ENCODE results near the gene TBKBP1.

Gene TBKBP1

GRCh38 chr17:47720754-47721533 lies 27.0 kb downstream of the TBKBP1 start:
- no peak for TF ChIP-seq CTCF (conservative IDR thresholded peaks at IDR 0.05; ENCODE audit: low read depth, low read length)
- no peak for DNase-seq (ENCODE audit: low read depth)

GRCh38 chr17:47721725-47722124 lies 27.8 kb downstream of the TBKBP1 start:
- H3K4me3 ChIP-seq (ENCODE audit: low read length): no peak overlapping the region
- no peak for TF ChIP-seq CTCF (conservative IDR thresholded peaks at IDR 0.05; ENCODE audit: low read depth, low read length)
- no peak for DNase-seq (ENCODE audit: low read depth)

More at GRCh38 chr17:47720754-47721533, 27.0 kb downstream of the TBKBP1 start:
- no peak overlapping the region for H3K4me3 ChIP-seq (ENCODE audit: low read length)

GRCh38 chr17:47724705-47725104 lies 30.7 kb downstream of the TBKBP1 start:
- TF ChIP-seq CTCF (conservative IDR thresholded peaks at IDR 0.05; ENCODE audit: low read depth, low read length): no peak
- H3K4me3 ChIP-seq (ENCODE audit: low read length): no peak overlapping the region
- no peak for DNase-seq (ENCODE audit: low read depth)

- no peak for DNase-seq (ENCODE audit: low read depth)
- TF ChIP-seq CTCF (conservative IDR thresholded peaks at IDR 0.05; ENCODE audit: low read depth, low read length): peak; percentile 13
- no peak overlapping the region for H3K4me3 ChIP-seq (ENCODE audit: low read length)
Observed at GRCh38 chr17:47725446-47726111, 31.6 kb downstream of the TBKBP1 start.

GRCh38 chr17:47726796-47727703 lies 33.1 kb downstream of the TBKBP1 start:
- DNase-seq (ENCODE audit: low read depth): no peak
- TF ChIP-seq CTCF (conservative IDR thresholded peaks at IDR 0.05; ENCODE audit: low read depth, low read length): no peak
- no peak overlapping the region for H3K4me3 ChIP-seq (ENCODE audit: low read length)

GRCh38 chr17:47727704-47728036 lies 33.7 kb downstream of the TBKBP1 start:
- DNase-seq (ENCODE audit: low read depth): no peak
- H3K4me3 ChIP-seq (ENCODE audit: low read length): no peak overlapping the region
- no peak for TF ChIP-seq CTCF (conservative IDR thresholded peaks at IDR 0.05; ENCODE audit: low read depth, low read length)
